HG03442 (cell line): ENCODE results near the gene RASSF4.

ENCODE experiments used
- ATAC-seq: cut with Tn5 transposase; IDR thresholded peaks from one replicate; pipeline ENCODE4 v1.9.1; 2021; ENCODE audit warnings: mild to moderate bottlenecking, moderate library complexity; ENCODE audit not compliant: unreplicated experiment

Gene RASSF4

GRCh38 chr10:44986179-44986578 is 26.6 kb downstream of the RASSF4 start:
- ATAC-seq = no peak

DNA sequence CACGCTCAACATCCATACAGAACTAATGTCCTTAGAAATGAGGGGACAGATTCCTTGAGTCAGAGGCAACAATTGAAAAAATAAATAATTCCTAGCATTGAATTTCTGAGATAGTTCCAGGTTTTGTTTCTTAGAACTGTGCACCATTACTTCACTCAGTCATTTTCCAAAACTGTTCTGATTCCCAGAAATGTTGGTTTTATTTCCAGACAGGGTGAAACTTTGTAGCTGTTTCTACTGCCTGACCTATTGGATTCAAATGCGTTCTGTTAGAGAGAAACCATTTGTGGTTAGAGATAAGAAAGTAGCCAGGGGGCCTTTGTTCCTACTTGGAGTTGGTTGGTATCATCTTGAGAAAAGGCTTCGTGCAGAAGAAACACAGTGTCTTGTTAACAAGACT is 27.1 kb downstream of the RASSF4 start:
- no peak for ATAC-seq

GRCh38 chr10:44988957-44989585 is 29.5 kb downstream of the RASSF4 start:
- ATAC-seq = no peak

DNA sequence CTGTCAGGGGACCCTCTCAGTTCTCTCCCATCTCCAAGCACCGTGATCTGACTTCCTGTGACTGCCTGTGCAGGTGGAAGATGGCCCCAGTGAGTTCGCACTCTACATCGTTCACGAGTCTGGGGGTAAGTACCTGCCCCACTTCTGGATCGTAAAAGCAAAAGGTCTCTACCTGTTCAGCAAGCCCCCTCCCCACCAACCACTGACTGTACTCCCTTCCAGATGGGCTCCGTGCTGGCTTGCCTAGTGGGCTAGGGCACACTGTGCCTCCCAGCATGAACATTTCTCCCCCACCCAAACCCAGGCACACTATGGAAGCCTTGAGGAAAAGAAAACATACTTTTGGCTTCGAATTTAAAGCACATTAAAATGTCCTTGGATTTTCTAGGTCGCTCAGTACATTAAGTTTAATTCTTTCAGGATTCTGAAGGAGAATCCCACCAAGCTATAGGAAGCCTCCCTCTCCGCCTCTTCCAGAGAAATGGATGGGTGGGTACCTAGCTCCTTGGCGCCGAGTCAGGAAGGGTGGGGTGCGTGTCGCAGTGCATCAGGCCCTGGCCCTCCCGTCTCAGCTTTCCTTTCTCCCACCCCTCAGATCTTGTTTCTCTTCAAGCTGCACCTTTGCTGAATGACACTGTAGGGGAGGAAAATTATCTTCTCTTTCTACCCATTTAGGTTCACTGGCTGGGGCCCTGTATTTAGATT is 30.1 kb downstream of the RASSF4 start:
- no peak for ATAC-seq

DNA sequence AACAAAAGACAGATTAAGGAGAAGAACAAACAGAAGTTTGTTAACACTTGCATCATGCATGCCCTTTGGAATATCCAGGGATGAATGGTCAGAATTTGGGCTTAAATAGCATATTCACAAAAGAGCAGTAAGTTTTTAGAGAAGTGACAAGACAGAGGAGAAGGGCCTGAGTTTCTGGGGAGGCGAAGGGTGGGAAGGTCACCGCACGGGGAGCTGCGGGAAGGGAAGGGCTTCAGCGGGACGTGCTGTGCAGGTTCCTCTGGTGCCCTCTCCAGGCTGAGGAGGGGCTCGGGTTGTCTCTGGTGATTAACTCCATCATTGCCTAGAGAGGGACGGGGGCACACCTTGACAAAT is 30.7 kb downstream of the RASSF4 start:
- no peak for ATAC-seq

DNA sequence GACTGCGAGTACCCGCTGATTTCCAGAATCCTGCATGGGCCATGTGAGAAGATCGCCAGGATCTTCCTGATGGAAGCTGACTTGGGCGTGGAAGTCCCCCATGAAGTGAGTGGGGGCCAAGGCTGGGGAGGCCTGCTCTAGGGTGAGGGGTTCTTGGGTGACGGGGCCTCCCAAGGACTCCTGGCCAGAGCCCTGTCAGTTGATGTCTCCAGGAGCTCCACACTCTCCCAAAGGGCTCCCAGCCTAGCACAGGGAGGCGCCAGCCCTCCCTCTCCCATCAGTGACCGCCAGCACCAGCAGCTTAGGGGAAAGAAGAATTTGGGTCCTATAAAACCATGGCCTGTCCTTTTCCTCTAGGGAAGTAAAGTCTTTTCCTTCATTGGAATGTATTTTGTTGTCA is 31.4 kb downstream of the RASSF4 start:
- ATAC-seq = no peak

- ATAC-seq = no peak
These were observed 32.0 kb downstream of the RASSF4 start for GRCh38 chr10:44991571-44991970.

- ATAC-seq = no peak
These were observed 32.6 kb downstream of the RASSF4 start for GRCh38 chr10:44992070-44992731.

DNA sequence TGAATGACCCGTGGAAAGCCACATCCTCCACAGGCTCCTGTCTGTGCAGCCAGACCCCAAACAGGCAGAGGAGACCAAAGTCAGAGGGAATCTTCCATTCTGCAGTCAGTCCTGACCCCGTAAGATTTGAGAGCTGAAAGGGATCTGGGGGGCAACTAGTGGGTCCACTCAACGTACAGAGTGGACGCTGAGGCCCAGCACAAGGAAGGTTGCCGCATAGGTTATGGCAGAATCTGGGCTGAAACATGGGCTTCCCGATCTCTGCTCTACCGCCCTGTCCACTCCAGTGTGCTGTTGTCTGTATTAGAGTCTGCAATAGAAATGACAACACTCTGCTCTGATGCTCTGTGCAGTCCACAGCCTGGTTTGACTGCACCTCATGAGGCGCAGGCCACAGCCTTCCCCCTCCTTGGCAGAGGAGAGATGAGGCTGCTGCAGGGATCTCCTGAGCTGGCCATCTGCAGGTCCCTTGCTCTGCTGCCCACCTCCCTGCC is 33.2 kb downstream of the RASSF4 start:
- ATAC-seq = no peak

DNA sequence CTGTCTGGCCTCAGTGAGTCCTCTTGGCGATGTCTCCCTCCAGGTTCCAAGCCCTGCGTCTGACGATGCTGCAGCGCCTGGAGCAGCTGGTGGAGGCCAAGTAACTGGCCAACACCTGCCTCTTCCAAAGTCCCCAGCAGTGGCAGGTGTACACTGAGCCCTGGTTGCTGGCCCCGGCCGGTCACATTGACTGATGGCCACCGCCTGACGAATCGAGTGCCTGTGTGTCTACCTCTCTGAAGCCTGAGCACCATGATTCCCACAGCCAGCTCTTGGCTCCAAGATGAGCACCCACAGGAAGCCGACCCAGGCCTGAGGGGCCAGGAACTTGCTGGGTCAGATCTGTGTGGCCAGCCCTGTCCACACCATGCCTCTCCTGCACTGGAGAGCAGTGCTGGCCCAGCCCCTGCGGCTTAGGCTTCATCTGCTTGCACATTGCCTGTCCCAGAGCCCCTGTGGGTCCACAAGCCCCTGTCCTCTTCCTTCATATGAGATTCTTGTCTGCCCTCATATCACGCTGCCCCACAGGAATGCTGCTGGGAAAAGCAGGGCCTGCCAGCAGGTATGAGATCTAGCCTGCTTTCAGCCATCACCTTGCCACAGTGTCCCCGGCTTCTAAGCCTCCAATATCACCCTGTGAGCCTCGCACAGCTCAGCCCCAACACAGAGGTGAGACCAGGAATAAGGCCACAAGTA is 33.8 kb downstream of the RASSF4 start:
- no peak for ATAC-seq

- no peak for ATAC-seq
These were observed 34.5 kb downstream of the RASSF4 start for GRCh38 chr10:44993922-44994751.

- ATAC-seq = no peak
These were observed 35.3 kb downstream of the RASSF4 start for GRCh38 chr10:44994752-44995530.

DNA sequence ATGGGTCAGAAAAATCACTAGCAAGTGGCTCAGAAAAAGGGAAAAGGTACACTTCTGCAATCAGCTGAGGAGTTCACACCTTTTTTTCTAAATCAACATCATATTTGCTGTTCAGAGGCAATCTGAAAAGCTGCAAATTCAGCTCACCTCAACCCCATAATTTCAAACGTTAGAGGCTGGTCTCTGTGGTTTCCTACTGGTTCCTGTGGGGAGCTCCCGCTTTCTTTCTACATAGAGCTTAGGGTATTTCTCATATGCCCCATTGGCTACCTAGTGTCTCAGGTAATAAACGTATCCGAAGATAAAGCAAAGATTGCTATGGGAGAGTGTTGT is 35.9 kb downstream of the RASSF4 start:
- ATAC-seq = no peak

DNA sequence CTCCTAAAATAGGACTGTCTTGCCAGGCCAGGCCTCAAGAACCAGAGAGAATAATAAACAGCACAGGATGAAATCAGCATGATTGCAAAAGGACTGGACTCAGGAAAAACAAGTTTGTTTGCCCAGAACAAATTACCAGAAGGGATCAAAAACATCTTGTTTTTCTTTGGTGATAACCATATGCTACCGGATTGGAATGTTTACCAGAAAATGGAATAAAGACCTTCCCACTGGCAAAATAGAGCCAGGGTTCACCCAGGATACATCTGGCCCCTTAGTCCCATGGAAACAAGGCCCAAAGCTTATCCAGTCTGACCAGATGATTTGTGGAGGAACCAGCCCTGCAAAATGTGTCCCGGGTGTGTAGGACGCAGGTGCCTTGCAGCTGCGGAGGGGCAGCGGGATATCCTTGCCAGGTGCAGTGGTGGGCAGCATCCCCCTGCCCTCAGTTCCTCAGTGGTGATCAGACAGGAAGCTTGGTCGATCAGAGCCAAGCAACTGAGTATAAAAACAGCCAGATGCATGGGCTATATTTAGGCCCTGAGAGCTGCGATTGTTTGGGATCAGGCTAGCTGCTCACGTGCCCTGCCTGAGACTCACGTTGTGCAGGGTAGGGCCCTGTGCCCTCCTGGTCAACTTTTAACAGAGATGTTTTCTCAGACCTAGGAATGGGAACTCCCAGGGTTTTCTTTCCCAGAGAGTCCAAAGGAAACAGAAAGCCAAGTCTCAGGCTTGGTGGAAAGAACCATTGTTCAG is 36.5 kb downstream of the RASSF4 start:
- no peak for ATAC-seq

- no peak for ATAC-seq
These were observed 37.6 kb downstream of the RASSF4 start for GRCh38 chr10:44997105-44997748.

DNA sequence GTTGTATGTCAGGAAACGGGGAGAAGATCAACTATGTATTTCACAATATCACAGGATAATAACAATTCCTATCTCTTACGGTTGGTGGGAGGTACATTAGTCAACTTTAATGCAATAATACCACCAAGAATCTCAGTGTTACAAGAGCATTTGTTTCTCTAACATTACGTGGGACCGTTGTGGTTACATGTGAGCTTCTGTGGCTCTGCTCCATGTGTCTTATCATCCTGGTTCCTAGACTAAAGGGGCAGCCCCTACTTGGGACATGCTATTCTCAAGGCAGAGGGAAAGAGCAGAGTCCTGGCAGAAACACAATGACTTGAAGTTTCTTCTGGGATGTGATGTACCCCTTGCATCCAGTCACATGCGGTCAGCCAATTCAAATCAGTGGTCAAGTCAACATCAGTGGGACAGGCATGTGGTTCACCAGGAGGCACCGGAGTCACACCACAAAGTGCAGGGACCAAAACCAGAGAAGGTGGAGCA is 38.6 kb downstream of the RASSF4 start:
- ATAC-seq = no peak

DNA sequence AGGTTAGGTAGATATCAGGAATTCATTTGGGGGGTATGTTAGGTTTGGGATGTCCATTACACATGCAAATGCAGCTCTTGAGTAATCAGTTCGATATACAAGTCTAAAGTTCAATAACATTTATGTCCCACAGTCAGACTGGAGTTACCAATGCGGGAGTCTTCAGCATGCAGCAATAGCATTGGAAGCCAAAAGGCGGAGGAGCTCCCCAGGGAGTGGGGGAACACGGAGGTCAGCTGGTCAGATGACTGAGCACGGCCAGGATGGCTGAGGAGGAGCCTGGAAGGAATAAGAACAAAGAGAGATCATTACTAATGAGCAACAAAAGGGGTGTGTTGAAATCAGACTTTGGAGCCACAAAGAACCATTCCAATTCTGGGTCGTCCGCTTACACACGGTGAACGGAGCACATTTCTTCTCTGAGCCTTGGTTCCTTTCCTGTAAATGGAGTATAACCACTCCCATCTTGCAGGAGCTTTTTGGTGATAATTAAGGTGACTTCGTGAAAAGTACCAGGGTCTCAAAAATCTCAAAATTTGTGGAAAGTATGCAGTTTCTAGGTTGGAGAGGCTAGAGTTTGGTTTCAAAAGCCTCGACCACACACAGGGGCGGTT is 40.6 kb downstream of the RASSF4 start:
- ATAC-seq = no peak

- ATAC-seq = peak; percentile 61
These were observed 41.3 kb downstream of the RASSF4 start, which contains the start of gene ZNF22 for GRCh38 chr10:45000752-45001380. TSS of gene ZNF22 (plus strand) at chr10:45000923. CDS start at chr10:45003369, 2,446 bp downstream.
